Measurements from ENCODE around the gene ENTR1.

ENTR1 gene

DNA sequence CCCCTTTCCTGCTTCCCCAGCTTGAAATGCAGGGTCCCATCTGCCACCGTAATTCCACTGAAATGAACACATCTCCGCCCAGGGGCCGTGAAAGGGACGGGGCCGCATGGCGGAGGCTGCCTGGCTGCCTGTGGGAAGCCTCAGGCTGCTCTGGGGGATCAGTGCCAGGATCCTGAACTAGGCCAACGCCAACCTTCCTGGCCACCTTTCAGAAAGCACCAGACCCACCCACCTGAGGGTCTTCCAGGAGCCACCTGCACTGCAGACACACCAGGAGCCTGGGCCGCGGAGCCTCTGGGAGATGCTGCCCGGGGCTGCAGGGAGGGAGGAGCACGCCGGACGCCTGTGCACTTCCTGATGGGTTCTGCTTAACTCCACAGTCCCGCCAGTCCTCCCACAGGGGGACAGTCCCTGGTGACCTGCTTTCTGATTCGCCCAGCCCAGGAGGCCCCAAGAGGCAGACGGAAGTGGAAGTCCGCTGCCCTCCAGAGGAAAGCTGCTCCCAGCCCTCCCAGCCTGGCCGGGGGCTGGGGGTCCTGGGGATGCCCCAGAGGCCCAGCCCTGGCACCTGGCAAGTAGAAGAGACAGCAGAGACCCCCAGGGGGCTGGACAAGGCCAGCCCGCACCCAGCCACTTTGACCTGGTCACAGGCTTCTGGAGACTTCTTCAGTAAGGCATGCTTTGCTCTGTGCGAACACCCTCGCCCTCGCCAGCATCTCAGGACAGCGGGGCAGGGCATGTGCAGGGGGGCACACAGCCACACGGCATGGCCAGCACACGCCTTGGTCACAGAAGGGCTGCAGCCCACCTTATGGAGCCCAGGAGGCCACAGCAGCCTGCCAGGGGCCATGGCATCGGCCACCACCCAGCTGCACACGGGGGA, 36.9 kb downstream of the ENTR1 start, which contains the start of gene CARD9:
Gene CARD9 (minus strand): TSS at position 370 of the 883 bp plus-strand sequence. CDS start 1,591 bp downstream, outside the sequence.
- DNase-seq: no peak

- no peak for DNase-seq
Observed at GRCh38 chr9:136372561-136373299, 37.7 kb downstream of the ENTR1 start.

- no peak for DNase-seq
Observed at GRCh38 chr9:136372006-136372405, 38.4 kb downstream of the ENTR1 start.

GRCh38 chr9:136371533-136371880, 38.9 kb downstream of the ENTR1 start:
- no peak for DNase-seq

- no peak for DNase-seq
Observed at GRCh38 chr9:136370687-136371532, 39.5 kb downstream of the ENTR1 start.

- DNase-seq: no peak
Observed at GRCh38 chr9:136370037-136370436, 40.4 kb downstream of the ENTR1 start.

DNA sequence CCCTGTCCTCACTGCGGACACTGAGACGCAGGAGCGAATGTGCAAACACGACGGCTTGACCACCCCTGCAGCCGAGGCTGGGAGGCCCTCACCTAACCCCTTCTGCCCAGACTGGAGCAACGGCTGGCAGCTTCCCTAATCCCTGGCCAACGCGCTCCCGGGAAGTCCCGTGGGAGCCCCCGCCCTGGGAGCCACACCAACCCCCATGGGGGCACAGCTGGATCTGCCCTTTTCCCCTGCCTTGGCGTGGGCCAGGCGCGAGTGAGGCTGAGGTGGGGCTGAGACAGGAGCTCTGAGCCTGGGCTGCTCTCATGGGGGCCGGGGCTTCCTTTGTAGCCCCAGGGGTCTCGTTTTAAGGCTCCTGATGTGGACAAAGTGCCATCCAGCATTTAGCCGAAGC, 42.2 kb downstream of the ENTR1 start:
- no peak for DNase-seq

- DNase-seq: no peak
Observed at GRCh38 chr9:136367296-136368145, 42.9 kb downstream of the ENTR1 start.

GRCh38 chr9:136366826-136367225, 43.6 kb downstream of the ENTR1 start:
- no peak for DNase-seq

DNA sequence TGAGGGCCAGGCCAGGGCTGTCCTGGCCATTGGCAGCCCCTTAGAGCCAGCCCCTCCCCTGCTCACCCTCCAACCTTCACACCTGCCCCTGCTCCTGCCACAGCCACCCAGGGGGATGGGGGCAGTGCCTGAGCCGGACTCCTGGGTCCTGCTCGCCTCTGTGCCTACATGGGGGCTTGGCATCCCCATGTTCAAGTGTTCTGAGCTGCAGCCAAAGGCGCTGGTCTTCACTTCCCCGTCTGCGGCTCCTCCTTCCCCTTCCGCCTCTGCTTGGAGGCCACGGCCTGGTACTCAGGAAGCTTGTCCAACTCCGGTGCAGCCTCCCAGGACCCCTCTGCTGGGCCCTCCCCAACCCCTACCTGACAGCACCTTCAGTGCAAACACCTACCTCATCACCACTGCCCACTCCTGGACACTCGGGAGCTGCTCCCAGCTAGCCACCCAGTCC, 44.6 kb downstream of the ENTR1 start:
- no peak for DNase-seq

GRCh38 chr9:136364942-136365774, 45.3 kb downstream of the ENTR1 start:
- DNase-seq: no peak

DNA sequence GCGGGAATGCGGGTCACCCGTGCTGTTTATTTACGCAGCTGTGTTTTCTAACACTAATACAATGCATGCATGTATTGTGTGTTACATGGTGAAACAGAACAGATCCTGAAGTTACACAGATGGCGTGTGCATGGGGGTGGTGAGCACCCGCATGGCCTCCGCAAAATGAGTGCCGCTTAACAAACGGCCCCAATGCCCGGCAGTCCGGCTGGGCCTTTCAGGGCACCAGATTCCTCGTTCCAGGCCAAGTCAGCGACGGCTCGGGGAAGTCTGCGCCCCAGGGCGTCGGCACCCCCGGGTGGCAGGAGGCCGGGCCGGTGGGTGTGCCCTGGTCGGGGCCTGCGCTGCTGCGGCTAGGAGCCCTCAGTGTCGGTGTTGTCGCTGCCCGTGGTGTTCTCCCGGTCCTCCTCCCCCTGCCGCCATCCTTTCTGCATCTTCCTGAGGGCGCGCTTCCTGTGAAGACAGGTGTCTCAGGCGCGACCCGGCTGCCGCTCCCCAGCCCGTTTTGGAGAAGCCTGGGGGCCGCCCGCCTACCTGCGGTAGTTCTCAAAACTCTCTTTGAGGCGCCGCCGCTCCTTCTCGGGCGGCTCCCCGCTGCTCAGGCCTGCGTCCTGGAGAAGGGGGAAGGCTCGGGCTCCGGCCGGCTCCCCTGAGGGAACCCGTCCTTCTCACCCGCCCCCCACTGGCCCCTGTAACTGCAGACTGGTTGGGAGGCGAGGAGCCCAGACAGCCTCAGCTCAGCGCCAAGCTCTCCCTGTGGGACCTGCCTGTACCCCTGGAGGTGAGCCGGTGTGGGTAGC, 46.3 kb downstream of the ENTR1 start:
- DNase-seq: no peak

- DNase-seq: peak; percentile 42
Observed at GRCh38 chr9:136363106-136363948, 47.1 kb downstream of the ENTR1 start, which contains the start of gene DNLZ. Gene DNLZ, minus strand, starts transcription at chr9:136363744. Its CDS starts 30 bp downstream, at chr9:136363714.

- no peak for DNase-seq
Observed at GRCh38 chr9:136362450-136362784, 48.0 kb downstream of the ENTR1 start.

DNA sequence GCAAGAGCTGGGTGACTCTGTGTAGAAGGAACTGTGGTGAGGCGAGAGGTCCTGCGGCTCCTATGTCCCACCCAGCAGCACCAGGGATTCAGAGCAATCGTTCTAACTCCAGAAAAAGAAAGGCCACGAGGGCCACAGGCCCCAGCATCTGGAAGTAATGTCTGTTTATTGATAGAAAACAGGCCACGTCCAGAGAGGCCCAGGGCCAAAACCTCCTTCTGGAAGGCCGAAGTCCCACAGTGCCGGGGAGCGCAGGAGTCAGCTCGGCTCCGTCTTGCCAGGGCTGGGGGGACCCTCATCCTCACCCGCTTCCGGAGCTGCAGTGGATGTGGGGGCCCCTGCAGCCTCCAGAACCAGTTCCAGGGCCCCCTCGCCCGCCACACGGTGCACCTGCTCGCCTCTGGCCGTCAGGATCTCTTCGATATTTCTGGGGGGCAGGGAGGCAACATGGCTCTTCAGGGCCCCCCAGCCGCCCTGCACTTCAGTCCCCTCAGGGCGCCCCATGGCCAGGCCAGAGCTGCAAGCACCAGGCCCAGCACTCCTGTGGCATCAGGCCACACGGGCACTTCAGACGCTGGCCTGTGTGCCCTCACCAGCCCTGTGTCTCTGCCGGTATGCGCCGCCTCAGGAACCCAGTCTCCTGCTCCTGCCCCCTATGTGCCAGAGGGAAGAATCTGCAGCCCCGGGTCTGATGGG, 48.5 kb downstream of the ENTR1 start:
- no peak for DNase-seq

DNA sequence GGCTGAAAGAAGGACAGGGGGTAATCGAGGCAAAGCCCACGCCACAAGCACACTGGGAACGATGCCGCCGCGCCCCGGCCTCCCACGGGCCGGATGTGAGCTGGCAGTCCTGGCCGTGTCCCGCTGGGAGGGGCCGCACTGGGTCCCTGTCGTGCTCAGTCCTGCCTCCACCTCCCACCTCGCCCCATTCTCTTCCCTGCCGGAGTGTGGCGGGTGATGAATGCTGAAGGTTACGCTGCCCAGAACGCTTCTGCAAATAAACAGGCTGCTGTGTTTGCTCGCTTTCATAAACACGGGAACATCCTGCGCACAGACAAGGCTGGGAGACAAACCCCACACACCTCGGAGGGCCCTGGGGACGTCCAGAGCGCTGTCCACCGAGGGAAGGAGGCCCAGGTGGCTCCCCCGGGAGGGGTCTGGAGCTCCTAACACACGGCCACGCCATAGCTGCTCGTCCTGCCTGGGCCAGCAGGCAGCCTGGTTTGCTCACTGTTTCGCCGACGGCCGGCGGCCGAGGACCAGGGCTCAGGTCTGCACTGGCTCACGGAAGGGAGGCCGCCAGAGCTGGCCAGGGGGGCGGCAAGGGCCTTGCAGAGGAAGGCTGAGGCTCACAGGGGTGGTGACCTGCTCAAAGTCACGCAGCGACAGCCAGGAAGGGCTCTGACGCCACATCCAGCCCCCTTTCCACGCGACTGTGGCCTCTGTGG, 49.2 kb downstream of the ENTR1 start:
- DNase-seq: no peak

- no peak for DNase-seq
Observed at GRCh38 chr9:136359774-136360718, 50.4 kb downstream of the ENTR1 start.

Data from NCI-H2081 treated with DMSO at 0.1 percent for 48 hours (cell line).